Transverse colon (tissue), 4 donors: Measurements from ENCODE around the gene KRTAP4-2.

Source experiments
- EP300 ChIP-seq: sonication (generic); formaldehyde crosslinking; IDR thresholded peaks from one replicate; pipeline ENCODE4 v1.6.1; 2017; ENCODE audit warnings: antibody characterized with exemption, low read depth
- POLR2A ChIP-seq: fragments of 450-650 bp; IDR thresholded peaks from one replicate; pipeline ENCODE4 v1.6.1; 2016; ENCODE audit warnings: antibody characterized with exemption, mild to moderate bottlenecking, moderate library complexity
- POLR2AphosphoS5 ChIP-seq, 3 donors: sonication (generic); formaldehyde crosslinking; IDR thresholded peaks; one replicate each; pipeline ENCODE4 v1.6.1; 2016; ENCODE audit warnings: antibody characterized with exemption in 3 of 3
- TF ChIP-seq, protein P1 (sequence below), 5 experiments: fragments of 200-600 bp in 3 of 5; fragments of 450-650 bp in 2 of 5; sonication (generic) in 3 of 5; IDR thresholded peaks; 1 replicate in 2 of 5; 2 replicates in 3 of 5; pipeline ENCODE4 v1.5.1; 2016 to 2017; ENCODE audit warnings: antibody characterized with exemption in 5 of 5, inconsistent platforms in 3 of 5, mild to moderate bottlenecking in 2 of 5, moderate library complexity in 1 of 5

DNA sequence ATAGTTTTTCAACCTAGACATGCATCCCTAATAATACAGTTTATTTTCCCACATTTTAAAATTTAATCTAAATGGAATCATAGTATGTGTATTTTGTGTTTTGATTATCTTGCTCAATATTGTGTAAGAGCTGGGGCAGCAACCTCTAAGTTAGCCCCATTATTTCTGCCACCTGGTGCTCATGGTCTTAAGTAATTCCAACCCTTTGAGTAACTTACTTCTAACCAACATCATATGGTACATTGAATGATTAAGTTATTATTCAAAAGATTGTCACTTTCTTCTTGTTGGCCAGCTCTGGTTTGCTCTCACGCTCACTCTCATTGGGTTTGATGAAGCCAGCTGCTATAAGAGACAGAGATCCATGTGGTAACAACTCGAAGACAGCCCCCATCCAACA is 6.1 kb downstream of the KRTAP4-2 start:
- TF ChIP-seq, protein P1, sequence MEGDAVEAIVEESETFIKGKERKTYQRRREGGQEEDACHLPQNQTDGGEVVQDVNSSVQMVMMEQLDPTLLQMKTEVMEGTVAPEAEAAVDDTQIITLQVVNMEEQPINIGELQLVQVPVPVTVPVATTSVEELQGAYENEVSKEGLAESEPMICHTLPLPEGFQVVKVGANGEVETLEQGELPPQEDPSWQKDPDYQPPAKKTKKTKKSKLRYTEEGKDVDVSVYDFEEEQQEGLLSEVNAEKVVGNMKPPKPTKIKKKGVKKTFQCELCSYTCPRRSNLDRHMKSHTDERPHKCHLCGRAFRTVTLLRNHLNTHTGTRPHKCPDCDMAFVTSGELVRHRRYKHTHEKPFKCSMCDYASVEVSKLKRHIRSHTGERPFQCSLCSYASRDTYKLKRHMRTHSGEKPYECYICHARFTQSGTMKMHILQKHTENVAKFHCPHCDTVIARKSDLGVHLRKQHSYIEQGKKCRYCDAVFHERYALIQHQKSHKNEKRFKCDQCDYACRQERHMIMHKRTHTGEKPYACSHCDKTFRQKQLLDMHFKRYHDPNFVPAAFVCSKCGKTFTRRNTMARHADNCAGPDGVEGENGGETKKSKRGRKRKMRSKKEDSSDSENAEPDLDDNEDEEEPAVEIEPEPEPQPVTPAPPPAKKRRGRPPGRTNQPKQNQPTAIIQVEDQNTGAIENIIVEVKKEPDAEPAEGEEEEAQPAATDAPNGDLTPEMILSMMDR (IDR thresholded peaks at IDR 0.05) = no peak
- TF ChIP-seq POLR2A = no peak
- TF ChIP-seq POLR2AphosphoS5 (IDR thresholded peaks at IDR 0.05) = no peak
- TF ChIP-seq EP300 = no peak
